PC-9 (cell line): ENCODE measurements around the gene NLGN1.

Experiments
- CTCF ChIP-seq: fragments of 200-600 bp; sonication (generic); conservative IDR thresholded peaks from 2 replicates; pipeline ENCODE4 v1.6.1; 2017; ENCODE audit warnings: mixed run types, antibody characterized with exemption, mild to moderate bottlenecking, moderate library complexity
- EZH2 ChIP-seq: fragments of 200-600 bp; sonication (generic); IDR thresholded peaks from 2 replicates; pipeline ENCODE4 v1.8.0; 2017; ENCODE audit warnings: antibody characterized with exemption, low read depth

- TF ChIP-seq EZH2 (no peak), CTCF (no peak)
Observed at GRCh38 chr3:173778251-173778650, 380.7 kb downstream of the NLGN1 start.
